Keratinocyte (primary cell): Measurements from ENCODE around the gene ADCY7. TPM values are rescaled to one million over a fixed set of nuclear protein-coding genes. Genes with fewer than 3 reads are reported as not detected.

Experiments
- DNase-seq: peaks from one replicate; pipeline ENCODE4 v3.0.0-alpha.2; 2011; ENCODE audit warnings: low read depth, missing footprints, low spot score
- FAIRE-seq: peaks from 2 replicates; lab custom pipeline; 2011; peaks lifted over from hg19 to GRCh38; lab: Jason Lieb, UNC
- H2AFZ ChIP-seq: 2 replicates; pipeline ENCODE4 v1.6.0; 2012; ENCODE audit warnings: low read length, control low read depth, inconsistent platforms; ENCODE audit not compliant: control insufficient read depth
- H3K27ac ChIP-seq: 2 replicates; pipeline ENCODE4 v1.5.1; 2011; ENCODE audit warnings: low read length; ENCODE audit not compliant: control insufficient read depth, insufficient read depth
- H3K27me3 ChIP-seq: 3 replicates; pipeline ENCODE4 v1.6.0; 2011; ENCODE audit warnings: low read length; ENCODE audit not compliant: control insufficient read depth, insufficient read depth; ENCODE audit errors: extremely low read depth
- H3K36me3 ChIP-seq, 2 experiments: 2 replicates in 1 of 2; 3 replicates in 1 of 2; pipeline ENCODE4 v1.5.1; 2011; ENCODE audit warnings: low read length in 2 of 2, mild to moderate bottlenecking in 1 of 2; ENCODE audit not compliant: control insufficient read depth in 2 of 2, insufficient read depth in 2 of 2; ENCODE audit errors: extremely low read depth in 1 of 2
- H3K4me1 ChIP-seq: 3 replicates; pipeline ENCODE4 v1.5.1; 2011; ENCODE audit warnings: low read length; ENCODE audit not compliant: control insufficient read depth, insufficient read depth; ENCODE audit errors: extremely low read depth
- H3K4me2 ChIP-seq: 3 replicates; pipeline ENCODE4 v1.6.0; 2011; ENCODE audit warnings: low read depth, low read length; ENCODE audit not compliant: control insufficient read depth, insufficient read depth; ENCODE audit errors: extremely low read depth
- H3K4me3 ChIP-seq, 3 experiments: fragments of 200-600 bp in 1 of 3; sonication (generic) in 1 of 3; 2 replicates in 2 of 3; 3 replicates in 1 of 3; pipeline ENCODE4 v1.5.1; 2011 to 2016; ENCODE audit warnings: low read length in 3 of 3, mild to moderate bottlenecking in 3 of 3, control low read depth in 2 of 3, inconsistent platforms in 1 of 3, low read depth in 1 of 3, mixed read lengths in 1 of 3, mixed run types in 1 of 3, moderate library complexity in 1 of 3; ENCODE audit not compliant: control insufficient read depth in 2 of 3, insufficient read depth in 2 of 3; ENCODE audit errors: extremely low read depth in 1 of 3
- H3K79me2 ChIP-seq: 2 replicates; pipeline ENCODE4 v1.6.0; 2012; ENCODE audit warnings: low read length; ENCODE audit not compliant: control insufficient read depth, insufficient read depth
- H3K9ac ChIP-seq: 3 replicates; pipeline ENCODE4 v1.6.0; 2011; ENCODE audit warnings: low read length; ENCODE audit not compliant: control insufficient read depth, insufficient read depth; ENCODE audit errors: extremely low read depth
- H3K9me1 ChIP-seq: 3 replicates; pipeline ENCODE4 v1.6.0; 2011; ENCODE audit warnings: low read length; ENCODE audit not compliant: control insufficient read depth, insufficient read depth; ENCODE audit errors: extremely low read depth
- H3K9me3 ChIP-seq: 2 replicates; pipeline ENCODE4 v1.5.1; 2012; ENCODE audit warnings: low read depth, low read length; ENCODE audit not compliant: control insufficient read depth
- H4K20me1 ChIP-seq: 3 replicates; pipeline ENCODE4 v1.6.0; 2011; ENCODE audit warnings: low read length; ENCODE audit not compliant: control insufficient read depth, insufficient read depth; ENCODE audit errors: extremely low read depth
- CTCF ChIP-seq, 3 experiments: IDR thresholded peaks in 1 of 3; conservative IDR thresholded peaks in 1 of 3; optimal IDR thresholded peaks in 1 of 3; 2 replicates in 2 of 3; 3 replicates in 1 of 3; pipeline versions ENCODE3 to v1.5.1; 2011; ENCODE audit warnings: low read length in 3 of 3, mild to moderate bottlenecking in 3 of 3, moderate library complexity in 2 of 3, control low read depth in 1 of 3, inconsistent platforms in 1 of 3; ENCODE audit not compliant: insufficient read depth in 2 of 3; ENCODE audit errors: extremely low read depth in 1 of 3
- EZH2 ChIP-seq: IDR thresholded peaks from one replicate; pipeline ENCODE4 v1.6.1; 2012; ENCODE audit warnings: inconsistent platforms, mild to moderate bottlenecking, low read length, moderate library complexity
- dilution Hi-C: fragments of 300-500 bp; cut with MboI; formaldehyde crosslinking; loops from one replicate; pipeline ENCODE4 v1.7.0; 2020; ENCODE audit warnings: low sequenced_read_pairs; ENCODE audit not compliant: extremely low pct_ligation_motif_present
- polyA plus RNA-seq, 5 experiments: library from polyadenylated mRNA; depleted of rRNA in 3 of 5; stranded (reverse) in 3 of 5; stranded (forward) in 1 of 5; unstranded in 1 of 5; fragments of >200 nt; gene quantifications; 1 replicate in 1 of 5; 2 replicates in 3 of 5; 3 replicates in 1 of 5; pipeline versions ENCODE4 v1.2.1 to v1.2.3, GENCODE V29; 2011 to 2012; ENCODE audit warnings: missing spikeins in 2 of 5, low read depth in 1 of 5, low replicate concordance in 1 of 5

ADCY7 gene
- polyA plus RNA-seq, 1 donor (not counting 4 experiments of a cell fraction or from before 2014, with no cell fraction given) = 5.1 TPM

- H3K9ac ChIP-seq = no peak overlapping the region
- H4K20me1 ChIP-seq = no peaks in the 10 kb centered on the region
- H3K27ac ChIP-seq = no peak overlapping the region
- H3K9me1 ChIP-seq = no peaks in the 10 kb centered on the region
- no peaks in the 10 kb centered on the region for H3K4me1 ChIP-seq
- TF ChIP-seq EZH2 = no peak
- TF ChIP-seq CTCF (optimal IDR thresholded peaks at IDR 0.05 in 1 of 3, IDR thresholded peaks at IDR 0.05 in 1 of 3, conservative IDR thresholded peaks at IDR 0.05 in 1 of 3; ENCODE audit: extremely low read depth in 1 of 3, insufficient read depth in 2 of 3, low read length in 3 of 3) = no peak
- FAIRE-seq (no peak), DNase-seq (no peak)
- dilution Hi-C loops = no loop called here
- no peaks in the 10 kb centered on the region for H3K79me2 ChIP-seq
- no peaks in the 10 kb centered on the region for H3K27me3 ChIP-seq
- no peak overlapping the region for H3K4me2 ChIP-seq
- H3K9me3 ChIP-seq = no peaks in the 10 kb centered on the region
- H2AFZ ChIP-seq = no peak overlapping the region
- H3K4me3 ChIP-seq = no peak overlapping the region
- H3K36me3 ChIP-seq = peaks cover 0 to 1% of the 10 kb centered on the region in 2 experiments
Observed at GRCh38 chr16:50273888-50274325, 7.6 kb downstream of the ADCY7 start.

GRCh38 chr16:50274326-50275097, 8.2 kb downstream of the ADCY7 start:
- dilution Hi-C loops = no loop called here
- no peak for DNase-seq
- peaks cover 0 to 1% of the 10 kb centered on the region in 2 experiments for H3K36me3 ChIP-seq
- H3K4me1 ChIP-seq = no peaks in the 10 kb centered on the region
- no peaks in the 10 kb centered on the region for H3K27me3 ChIP-seq
- H2AFZ ChIP-seq = no peak overlapping the region
- H3K9me1 ChIP-seq = no peaks in the 10 kb centered on the region
- no peak overlapping the region for H3K4me3 ChIP-seq
- H3K9me3 ChIP-seq = no peaks in the 10 kb centered on the region
- no peaks in the 10 kb centered on the region for H4K20me1 ChIP-seq
- no peak for FAIRE-seq
- no peak for TF ChIP-seq EZH2
- TF ChIP-seq CTCF (optimal IDR thresholded peaks at IDR 0.05 in 1 of 3, IDR thresholded peaks at IDR 0.05 in 1 of 3, conservative IDR thresholded peaks at IDR 0.05 in 1 of 3; ENCODE audit: extremely low read depth in 1 of 3, insufficient read depth in 2 of 3, low read length in 3 of 3) = no peak
- H3K79me2 ChIP-seq = no peaks in the 10 kb centered on the region
- no peak overlapping the region for H3K4me2 ChIP-seq
- H3K27ac ChIP-seq = no peak overlapping the region
- no peak overlapping the region for H3K9ac ChIP-seq
